AG09309 (cell line): ENCODE results near the gene TTLL12.

Source experiments
- DNase-seq: peaks from one replicate; pipeline ENCODE4 v3.0.0-alpha.2; 2010; ENCODE audit warnings: low read depth
- H3K4me3 ChIP-seq: 2 replicates; pipeline ENCODE4 v1.5.1; 2011; ENCODE audit warnings: mild to moderate bottlenecking, low read depth, low read length, moderate library complexity; ENCODE audit not compliant: control insufficient read depth
- TF ChIP-seq, protein P1 (sequence below): IDR thresholded peaks from 2 replicates; pipeline ENCODE4 v1.5.1; 2011; ENCODE audit warnings: mild to moderate bottlenecking, low read depth, low read length, inconsistent platforms; ENCODE audit not compliant: insufficient read depth, control insufficient read depth; ENCODE audit errors: missing control alignments

TTLL12 gene

DNA sequence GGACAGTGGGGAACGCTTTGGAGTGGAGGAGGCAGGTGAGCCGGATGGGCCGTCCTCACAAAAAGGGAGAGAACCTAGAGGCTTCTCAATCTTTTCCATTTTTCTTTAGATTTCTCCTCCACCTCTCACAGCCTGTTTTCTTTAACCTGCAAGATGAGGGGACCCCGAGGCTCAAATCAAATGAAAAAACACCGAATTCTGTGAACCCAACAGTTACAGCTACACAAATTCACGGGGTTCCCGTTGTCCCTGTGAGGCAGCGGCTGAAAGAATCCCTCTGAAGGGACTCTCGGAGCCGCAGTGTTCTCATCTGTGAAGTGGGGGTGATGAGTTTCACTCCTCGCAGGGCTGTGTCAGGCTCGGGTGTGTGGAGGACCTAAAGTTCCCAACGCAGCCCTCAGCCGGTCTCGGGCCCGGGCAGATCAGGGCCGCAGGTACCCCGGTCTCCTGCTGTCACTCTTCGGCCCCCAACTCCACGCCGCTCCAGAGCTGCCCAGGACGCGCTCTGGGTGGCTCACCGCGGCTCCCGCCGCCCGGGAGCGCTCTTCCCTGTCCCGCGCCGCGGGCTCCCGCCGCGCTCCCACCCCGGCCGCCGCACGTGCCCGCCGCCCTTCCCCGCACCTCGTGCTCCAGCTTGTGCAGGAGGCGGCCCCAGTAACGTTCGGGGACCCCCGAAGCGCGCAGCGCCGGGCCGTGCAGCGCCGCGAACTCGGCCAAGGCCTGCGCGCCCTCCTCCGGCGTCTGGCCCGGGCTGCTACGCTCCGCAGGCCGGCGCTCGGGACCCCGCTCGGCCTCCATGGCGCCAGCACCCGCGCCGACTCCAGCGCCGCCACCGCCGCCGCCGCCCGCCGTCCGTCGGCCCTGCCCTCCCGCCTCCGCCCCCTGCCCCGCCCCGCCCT is at the start of gene TTLL12:
TSS of gene TTLL12 (minus strand) at position 863 of the 899 bp plus-strand sequence. CDS start at position 798, 65 bp downstream.
- no peak for DNase-seq
- TF ChIP-seq, protein P1, sequence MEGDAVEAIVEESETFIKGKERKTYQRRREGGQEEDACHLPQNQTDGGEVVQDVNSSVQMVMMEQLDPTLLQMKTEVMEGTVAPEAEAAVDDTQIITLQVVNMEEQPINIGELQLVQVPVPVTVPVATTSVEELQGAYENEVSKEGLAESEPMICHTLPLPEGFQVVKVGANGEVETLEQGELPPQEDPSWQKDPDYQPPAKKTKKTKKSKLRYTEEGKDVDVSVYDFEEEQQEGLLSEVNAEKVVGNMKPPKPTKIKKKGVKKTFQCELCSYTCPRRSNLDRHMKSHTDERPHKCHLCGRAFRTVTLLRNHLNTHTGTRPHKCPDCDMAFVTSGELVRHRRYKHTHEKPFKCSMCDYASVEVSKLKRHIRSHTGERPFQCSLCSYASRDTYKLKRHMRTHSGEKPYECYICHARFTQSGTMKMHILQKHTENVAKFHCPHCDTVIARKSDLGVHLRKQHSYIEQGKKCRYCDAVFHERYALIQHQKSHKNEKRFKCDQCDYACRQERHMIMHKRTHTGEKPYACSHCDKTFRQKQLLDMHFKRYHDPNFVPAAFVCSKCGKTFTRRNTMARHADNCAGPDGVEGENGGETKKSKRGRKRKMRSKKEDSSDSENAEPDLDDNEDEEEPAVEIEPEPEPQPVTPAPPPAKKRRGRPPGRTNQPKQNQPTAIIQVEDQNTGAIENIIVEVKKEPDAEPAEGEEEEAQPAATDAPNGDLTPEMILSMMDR, result no peak

DNA sequence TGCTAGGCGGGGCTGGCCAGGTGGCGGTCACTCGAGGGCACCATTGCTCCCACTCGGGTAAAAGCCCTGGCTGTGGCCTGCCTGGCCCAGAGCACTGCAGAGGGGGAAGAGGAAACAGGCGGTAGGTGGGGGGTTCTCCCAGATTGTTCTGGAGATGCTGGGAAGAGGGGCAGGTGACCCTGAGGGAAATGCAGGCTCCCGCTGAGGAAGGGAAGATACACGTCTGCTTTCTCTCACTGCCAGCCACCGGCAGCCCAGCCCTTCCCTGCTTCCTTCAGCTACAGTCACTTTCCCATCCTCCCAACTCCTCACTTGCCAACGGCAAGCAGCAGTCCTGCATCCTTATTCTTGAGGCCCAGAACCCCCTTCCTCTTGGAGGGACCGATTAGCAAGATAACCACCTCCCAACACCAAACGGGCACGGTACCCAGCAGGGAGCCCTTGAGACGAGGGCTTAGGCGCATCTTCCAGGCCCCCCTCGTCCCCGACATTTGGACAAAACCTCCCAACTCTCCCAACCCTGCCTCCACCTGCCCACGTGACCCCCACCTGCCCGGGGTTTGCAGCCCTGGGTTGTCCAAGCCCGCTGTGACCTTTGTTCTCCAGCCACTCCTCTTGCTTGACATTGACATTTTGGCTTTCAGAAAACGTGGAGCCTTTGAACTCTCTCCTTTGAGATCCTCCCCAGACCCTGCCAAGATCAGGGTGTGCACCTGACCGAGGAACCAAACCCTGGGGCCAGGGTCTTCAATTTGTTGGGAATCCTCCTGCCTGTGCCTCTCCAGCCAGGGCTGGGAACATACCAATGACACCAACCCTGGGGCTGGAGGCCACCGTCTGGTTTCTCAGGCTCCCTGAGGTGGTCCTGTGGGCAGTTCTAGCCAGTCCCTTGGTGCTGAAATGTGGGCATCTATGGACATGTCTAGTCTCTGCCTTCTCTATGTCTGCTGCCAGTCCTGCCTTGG is 48.8 kb upstream of the TTLL12 start:
- no peak for DNase-seq
- H3K4me3 ChIP-seq, result no peak overlapping the region
- TF ChIP-seq, protein P1, result no peak

More for the DNA sequence above, at the start of gene TTLL12:
- peak within 1 kb of the TSS; percentile 84 for H3K4me3 ChIP-seq

DNA sequence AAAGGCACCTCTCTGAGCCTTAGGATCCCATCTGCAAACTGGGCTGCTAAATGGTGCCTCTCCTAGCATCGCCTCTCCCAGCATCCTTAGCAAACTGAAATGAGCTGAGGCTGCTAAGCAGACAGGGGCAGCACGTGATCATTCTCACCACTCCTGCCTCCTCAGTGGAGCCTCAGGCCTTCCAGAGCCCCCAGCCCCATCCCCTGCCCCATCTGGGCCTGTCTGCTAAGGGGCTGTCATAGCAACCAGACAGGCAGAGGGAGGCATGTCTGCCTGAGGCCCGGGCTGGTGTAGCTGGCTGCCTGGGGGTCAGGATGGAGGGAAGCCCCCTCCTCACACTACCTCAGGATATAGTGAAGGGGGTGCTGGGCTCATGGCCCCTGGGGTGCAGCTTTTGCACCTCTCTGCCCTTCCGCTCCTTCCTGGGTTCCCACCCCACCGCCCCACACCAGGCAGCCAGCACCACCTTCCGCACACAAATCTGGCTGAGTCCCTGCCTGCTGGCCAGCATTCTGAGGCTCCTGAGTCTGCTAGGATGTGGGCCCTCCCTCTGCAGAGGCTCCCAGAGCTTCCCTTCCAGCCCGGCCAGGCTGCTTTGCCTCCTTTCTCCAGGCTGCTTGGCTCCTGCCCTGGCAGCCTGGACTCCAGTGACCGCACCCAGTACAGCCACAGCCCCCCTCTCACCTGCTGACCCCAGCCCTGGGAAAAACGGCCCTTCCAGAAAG is 47.5 kb upstream of the TTLL12 start:
- H3K4me3 ChIP-seq, result no peak overlapping the region
- DNase-seq, result no peak
- TF ChIP-seq, protein P1, result no peak

- no peak overlapping the region for H3K4me3 ChIP-seq
- DNase-seq, result no peak
- TF ChIP-seq, protein P1, result no peak
Observed at GRCh38 chr22:43233529-43233928, 46.6 kb upstream of the TTLL12 start.

DNA sequence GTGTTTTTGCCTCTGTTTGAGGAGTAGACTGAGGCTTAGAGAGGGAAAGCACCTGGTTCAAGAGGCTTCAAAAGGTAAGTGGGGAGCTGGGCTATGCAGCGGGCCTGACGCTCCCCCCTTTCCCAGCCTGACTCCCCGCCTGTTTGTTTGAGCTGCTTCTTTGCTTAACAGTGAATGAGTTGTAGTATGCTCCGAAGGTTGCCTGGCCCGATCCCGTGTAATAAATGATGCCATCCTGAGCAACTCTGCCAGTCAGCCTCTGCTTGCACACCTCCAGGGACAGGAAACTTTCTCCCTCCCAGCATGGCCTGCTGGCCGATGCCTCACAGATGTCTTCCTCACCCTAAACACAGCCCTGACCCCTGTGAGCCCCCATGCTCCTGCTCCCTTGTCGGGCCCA is 45.5 kb upstream of the TTLL12 start:
- TF ChIP-seq, protein P1, result no peak
- no peak overlapping the region for H3K4me3 ChIP-seq
- DNase-seq, result no peak

GRCh38 chr22:43231724-43232034 is 44.7 kb upstream of the TTLL12 start:
- TF ChIP-seq, protein P1, result no peak
- H3K4me3 ChIP-seq, result no peak overlapping the region
- DNase-seq, result no peak
